ENCODE results near the gene PFN3.
"Not testable (repeated sequence)": the region's sequence is repeated elsewhere in the genome, so short reads cannot be mapped to it uniquely, and the experiment has no call there.

PFN3 gene

DNA sequence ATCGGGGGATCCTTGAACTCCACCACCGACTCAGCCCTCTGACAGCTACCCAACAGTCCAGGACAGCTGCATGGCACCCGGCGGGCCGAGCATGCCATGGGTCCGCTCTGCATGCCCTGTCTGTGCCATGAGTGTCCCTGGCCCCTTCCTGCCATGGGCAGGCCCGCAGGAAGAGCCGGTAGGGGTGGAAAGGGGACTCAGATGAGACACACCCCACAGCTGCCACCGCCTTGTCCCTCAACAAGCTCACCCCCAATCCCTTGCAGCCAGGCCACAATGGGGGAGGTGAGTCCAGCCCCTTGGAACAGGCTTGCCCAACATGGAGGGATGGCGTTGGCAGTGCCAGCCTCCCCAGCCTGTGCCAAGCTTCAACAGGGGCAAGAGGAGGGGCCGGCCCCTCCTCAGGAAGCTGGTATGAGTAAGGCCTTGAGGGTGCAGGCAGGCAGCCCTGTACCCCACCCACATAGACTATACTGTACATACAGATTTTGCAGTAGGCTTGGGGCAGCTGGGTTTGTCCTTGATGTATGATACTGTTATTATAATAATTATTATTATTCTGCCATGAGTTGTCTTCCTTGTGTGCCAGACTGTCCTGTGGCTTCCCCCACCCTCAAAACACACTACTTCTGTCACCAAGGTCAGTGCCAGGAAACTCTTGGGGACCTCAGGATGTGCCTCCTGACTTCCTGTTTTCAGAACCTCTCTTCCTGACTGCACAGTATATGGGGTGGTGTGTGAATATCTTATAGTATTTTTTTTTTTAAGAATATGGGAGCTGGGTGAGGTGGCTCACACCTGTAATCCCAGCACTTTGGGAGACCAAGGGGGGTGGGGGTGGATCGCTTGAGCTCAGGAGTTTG lies 28.2 kb downstream of the PFN3 start:
- peak in 1 of 5 donors; percentile 84 for DNase-seq

DNA sequence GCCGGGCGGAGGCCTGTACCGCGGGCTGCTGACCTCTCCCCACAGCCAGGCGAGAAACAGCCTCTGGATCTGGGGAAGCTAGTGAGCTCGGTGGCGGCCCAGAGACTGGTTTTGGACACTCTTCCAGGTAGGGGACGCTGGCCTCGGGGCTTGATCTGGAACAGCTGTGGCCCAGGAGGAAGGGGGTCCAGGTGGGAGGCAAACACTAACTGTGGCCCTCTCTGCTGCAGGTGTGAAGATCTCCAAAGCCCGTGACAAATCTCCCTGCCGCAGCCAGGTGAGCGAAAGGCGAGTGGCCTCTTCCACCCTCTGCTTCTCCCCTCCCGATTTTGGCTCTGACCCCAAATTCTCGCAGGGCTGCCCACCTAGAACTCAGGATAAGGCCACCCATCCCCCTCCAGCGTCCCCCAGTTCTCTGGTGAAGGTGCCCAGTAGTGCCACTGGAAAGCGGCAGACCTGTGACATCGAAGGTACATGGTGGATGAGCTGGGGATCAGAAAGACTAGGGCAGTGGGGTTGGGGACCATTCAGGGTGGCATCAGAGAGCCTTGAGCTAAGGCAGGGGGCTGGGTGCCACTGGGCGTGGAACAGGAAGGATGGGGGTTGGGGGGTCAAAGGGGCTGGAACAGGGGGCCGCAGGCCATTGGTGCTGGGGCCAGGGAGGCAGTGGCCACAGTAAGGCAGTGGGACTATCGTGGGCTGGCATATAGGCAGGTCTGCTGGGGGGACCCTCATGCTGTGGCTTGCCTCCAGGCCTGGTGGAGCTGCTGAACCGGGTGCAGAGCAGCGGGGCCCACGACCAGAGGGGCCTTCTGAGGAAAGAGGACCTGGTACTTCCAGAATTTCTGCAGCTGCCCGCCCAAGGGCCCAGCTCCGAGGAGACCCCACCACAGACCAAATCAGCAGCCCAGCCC lies 29.1 kb downstream of the PFN3 start:
- DNase-seq, result no peak

DNA sequence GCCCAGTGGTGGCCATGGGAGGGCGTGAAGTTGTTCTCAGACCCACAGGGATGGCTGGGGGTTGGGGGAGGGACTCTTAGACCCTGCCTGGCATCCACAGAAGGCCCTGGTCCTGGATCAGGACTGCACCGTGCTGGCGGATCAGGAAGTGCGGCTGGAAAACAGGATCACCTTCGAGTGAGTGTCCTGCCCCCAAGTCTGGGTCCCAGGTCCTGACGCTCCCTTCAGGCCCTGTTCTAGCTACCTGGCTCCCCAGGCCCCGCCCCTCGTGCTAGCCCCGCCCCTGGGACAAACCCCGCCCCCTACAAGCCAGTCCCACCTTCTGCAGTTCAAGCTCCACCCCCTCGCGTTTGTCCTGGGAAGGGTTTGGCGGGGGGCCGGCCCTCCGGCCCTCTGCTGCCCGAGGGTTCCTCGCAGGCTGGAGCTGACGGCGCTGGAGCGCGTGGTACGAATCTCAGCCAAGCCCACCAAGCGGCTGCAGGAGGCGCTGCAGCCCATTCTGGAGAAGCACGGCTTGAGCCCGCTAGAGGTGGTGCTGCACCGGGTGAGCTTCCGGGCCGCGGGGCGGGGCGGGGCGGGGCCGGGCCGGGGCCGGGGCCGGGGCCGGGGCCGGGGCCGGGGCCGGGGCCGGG lies 29.9 kb downstream of the PFN3 start:
- peak in 3 of 5 donors; percentile 58 to 71 (median 62) for DNase-seq

DNA sequence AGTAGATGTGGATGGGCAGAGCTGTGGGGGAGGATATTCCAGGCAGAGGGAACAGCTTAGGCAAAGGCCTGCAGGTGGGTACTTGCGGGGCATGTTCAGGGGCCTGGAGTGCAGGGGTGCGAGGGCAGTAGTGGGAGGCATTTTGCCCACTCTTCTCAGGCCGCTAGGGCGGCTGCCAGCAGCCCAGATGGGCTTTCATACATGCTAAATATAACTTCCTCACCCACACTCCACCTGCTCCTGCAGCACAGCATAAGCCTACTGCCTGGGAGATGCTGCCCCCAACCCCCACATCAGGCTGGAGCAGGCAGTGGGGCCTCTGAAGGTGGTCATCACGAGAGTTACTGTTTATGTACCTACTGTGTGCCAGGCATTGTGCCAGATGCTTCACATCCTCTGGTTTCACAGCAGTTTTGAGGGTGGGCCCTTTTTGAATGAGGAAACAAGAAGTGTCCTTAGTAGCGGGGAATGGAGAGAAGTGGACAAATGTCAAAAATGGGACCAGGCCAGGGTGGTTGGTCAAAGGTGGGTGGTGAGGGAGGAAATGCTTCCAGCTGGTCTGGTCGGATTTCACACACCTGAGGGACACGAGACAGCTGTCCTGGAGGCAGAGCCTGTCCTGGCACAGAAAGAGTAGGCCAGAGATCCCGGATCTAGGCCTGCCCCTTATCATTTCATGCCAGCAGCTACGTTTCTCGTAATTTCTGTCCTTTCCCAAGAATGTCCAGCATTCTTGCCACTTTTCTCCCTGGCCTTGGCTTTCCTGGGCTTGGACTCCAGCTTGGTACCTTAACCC lies 30.6 kb downstream of the PFN3 start:
- DNase-seq, result no peak

DNA sequence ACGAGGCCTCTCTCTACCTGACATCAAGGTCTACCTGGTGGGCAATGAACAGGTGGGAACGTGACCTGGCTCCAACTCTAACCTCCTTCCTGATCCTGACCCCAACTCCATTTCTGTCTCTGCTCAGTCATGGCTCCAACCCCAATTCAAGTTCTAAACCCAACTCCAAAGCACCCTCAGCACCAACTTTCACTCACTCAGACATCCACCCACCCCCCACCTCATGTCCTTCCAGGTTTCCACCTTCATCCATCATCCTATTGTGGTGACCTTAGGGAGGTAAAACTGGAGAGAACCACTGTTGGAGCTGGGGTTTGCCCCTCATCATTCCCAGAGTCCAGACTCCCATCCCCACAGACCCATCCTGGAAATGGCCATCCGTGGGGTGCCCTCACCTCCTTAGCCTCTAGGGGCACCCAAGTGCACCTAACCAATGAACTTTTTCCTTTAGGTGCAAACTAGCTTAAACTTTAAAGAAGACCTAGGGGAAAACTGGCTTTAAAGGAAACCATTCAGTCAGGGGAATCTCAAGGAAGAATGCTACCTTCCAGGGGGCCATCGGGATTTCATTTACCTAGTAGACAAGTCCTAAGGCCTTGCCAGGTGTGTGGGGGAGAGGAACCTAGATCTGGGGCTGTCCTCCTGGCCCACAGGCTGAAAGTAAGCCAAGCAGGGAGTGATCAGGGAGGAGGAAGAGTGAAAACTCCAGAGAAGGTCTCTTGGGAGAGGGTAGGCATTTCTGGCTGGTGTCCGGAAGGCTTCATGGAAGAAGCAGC lies 31.4 kb downstream of the PFN3 start:
- no peak for DNase-seq

DNA sequence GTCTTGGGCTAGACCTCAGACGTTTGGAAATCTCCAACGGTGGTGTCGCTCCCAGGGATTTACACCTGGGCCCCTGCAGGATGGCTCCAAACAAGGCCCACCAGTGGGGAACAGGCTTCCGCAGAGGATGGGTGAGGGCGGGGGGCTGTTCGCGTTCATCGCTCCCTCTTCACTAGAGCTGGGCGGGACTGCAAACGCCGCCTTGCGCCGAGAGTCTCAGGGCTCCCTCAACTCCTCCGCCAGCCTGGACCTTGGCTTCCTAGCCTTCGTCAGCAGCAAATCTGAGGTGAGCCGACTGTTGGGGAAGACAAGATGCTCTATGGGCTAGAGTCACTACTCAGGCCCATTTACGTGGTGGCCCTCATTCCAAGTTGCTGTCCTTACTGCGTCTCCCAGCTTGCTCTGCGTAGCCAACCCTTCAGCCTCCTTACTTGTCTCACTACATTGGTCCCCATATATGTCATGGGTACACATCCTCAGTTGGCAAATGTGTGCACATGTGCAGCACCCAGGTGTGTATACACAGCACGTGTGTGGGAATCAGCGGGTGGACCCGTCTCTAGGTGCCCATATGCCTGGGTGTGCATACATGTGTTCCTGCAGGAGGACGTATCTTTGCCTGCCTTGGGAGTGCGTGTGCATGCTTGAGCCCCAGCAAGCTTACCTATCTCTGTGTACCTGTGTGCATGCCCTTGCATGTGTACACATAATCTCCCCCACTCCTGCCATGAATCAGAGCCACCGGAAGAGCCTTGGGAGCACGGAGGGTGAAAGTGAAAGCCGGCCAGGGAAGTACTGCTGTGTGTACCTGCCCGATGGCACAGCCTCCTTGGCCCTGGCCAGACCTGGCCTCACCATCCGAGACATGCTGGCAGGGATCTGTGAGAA lies 32.2 kb downstream of the PFN3 start:
- no peak for DNase-seq

DNA sequence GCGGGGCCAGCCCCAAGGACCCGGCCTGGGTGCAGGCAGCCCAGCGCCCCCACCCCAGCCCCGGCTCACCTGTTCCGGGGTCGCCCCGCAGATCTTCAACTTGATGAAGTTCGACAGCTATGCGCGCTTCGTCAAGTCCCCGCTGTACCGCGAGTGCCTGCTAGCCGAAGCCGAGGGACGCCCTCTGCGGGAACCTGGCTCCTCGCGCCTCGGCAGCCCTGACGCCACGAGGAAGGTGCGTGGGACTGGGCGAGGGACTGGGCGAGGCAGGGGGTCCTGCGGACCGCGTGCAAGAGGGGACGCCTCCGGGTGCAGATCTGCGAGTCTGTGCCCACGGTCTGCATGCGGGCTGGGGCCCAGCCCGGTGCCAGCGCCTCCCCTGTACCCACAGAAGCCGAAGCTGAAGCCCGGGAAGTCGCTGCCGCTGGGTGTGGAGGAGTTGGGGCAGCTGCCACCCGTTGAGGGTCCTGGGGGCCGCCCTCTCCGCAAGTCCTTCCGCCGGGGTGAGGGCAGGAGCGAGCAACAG lies 33.1 kb downstream of the PFN3 start:
- no peak for DNase-seq

DNA sequence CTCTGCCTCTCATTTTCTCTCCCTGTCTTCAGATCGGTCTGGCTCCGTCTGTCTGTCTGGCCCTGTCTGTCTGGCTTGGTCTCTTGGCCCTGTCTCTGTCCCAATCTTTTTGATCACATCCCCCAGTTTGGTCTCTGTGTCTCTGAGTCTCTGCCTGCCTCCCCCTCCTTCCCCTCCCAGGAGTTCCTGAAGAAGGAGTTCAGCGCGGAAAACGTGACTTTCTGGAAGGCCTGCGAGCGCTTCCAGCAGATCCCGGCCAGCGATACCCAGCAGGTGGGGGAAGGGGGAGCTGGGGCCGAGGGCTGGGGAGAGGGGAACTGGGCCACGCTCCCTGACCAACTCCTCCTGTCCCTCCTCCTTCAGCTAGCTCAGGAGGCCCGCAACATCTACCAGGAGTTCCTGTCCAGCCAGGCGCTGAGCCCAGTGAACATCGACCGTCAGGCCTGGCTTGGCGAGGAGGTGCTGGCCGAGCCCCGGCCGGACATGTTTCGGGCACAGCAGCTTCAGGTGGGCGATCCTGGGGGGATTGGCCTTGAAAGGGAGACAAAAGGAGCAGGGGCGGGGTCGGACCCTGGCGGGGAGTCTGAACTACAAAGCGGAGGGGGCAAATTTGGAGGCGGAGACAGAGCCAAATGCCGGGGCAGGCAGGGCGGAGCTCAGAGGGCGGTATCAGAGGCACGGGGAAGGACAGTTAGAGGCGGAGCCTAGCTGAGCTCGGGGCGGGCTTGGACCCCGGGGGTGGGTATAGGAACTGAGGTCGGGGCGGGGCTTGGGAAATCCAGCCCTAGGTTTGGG lies 33.7 kb downstream of the PFN3 start:
- DNase-seq, result no peak

DNA sequence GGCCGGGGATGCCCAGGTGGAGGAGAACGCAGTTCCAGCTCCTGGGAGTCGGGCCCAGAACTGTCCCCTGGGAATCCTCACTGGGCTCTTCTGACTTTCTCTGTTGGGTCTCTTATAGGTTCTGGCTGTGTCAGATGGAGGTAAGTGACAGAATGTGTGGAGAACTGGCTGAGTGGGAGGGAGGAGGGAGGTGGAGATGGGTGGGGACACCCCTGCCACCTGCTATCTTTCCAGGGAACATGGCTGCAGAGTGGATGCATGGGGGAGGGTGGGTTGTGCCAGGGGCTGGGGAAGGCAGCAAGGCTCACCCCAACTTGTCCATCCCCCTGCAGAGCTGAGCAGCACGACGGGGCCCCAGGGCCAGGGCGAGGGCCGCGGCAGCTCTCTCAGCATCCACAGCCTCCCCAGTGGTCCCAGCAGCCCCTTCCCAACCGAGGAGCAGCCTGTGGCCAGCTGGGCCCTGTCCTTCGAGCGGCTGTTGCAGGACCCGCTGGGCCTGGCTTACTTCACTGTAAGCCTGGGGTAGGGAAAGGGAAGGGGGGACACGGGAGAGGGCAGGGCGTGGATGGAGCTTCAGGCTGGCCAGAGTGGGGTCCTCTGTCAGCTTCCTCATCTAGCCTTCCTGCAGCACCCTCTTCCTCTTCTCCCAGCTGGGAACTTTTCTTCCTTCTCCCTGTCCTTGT lies 34.5 kb downstream of the PFN3 start:
- DNase-seq, result no peak

DNA sequence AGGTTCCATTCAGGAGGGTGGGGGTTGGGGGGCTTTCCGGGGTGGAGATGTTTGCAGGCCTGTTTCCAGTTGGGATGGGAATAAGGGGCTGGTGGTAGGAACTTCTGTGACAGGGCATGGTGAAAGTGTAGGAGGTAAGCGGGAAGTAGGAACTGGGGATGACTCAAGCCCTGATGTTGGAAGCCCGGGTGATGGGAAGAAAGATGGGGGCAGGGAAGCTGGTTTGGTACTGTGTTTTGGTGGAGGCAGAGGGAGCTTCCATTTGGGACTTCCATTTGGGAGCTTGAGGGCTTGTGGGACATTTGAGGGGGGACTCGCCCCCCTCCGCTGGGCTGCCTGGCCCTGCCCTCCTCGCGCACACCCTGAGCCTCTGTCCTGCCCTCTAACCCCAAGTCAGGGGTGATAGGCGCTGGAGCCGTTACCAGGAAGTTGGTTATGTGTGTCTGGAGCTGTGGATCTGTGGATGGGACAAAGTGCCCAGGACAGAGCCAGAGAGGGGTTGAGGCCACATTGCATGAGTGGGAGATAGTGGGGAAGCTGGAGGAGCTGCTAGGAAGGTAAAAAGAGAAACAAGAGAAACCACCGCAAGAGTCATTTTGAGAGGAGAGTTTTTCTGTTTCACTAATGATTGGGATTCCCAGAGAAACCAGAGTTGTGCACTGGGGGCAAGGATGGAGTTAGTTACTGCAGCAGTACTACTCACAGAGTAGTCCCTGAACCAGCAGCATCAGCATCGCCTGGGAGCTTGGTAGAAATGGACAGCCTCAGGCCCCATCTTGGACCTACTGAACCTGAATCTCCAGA lies 36.1 kb downstream of the PFN3 start:
- DNase-seq, result peak in 1 of 5 donors; percentile 59

DNA sequence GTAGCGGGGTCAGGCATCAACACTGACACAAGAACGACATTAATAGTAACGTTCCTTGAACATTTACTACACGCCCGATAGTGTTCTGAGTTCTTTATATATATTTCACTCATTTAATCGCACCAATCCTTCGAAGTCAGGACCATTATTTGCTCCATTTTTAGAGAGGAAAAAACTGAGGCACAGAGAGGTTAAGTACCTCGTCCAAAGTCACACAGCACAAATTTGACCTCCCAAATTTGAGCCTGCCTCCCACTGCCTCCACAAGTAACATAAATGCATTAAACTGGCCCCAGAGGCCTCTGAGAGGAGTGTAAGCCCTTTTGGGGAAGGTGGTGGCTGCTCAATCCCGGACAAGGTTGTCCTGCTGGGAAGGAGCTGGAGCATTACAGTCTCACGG lies 36.9 kb downstream of the PFN3 start:
- DNase-seq, result no peak

DNA sequence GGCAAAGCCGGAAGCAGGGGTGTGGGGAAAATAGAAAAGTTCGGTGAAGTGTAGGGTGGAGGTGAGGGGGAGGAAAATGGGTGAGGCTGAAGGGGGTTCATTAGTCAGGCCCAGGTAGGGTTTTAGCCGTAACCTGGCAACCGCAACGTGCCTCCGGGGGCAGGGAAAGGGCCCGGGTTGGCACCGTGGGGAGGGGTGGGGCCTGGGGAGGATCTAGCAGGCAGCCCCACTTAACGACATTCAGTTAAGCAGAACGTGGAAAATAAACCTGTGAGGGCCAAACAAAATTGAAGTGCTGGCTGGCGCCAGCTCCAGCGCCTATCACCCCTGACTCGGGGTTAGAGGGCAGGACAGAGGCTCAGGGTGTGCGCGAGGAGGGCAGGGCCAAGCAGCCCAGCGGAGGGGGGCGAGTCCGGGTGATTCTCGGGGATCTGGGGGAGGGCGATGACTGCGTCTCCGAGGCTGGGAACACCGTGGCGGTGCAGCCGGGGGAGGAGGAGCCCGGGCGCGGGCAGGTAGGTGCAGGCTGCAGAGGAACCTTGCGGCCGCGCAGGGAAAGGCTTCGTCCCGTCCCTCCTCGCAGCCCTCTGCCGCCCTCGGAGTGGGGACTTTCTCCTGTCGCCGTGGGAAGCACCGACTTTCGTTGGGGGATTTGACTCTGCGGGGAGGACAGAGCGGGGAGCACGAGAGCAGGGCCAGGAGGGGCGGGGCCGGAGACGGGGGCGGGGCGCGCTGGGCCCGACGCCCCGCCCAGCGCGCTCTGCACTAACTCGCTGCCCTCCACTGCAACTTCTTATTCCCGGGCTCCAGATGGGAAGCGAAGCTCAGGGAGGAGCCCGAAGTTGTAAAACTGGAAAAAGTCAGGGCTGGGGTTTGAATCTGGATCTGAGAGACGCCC lies 37.6 kb downstream of the PFN3 start:
- DNase-seq, result peak; percentile 42 to 73 (median 67)

DNA sequence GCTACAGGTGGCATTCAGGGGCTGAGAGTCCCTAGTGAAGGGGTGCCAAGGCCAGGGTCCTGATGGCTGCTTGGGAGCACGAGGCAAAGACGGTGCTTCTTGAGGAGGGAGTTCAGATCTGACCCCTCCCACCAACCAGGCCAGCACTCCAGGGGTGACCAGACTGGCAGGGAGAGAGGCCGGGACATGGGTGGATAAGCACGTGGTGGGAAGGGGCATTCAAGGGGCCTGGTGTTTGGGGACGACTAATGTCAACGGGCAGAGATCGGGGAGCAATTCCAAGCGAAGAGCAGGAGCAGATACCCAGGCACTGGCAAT lies 38.2 kb downstream of the PFN3 start:
- DNase-seq, result no peak

DNA sequence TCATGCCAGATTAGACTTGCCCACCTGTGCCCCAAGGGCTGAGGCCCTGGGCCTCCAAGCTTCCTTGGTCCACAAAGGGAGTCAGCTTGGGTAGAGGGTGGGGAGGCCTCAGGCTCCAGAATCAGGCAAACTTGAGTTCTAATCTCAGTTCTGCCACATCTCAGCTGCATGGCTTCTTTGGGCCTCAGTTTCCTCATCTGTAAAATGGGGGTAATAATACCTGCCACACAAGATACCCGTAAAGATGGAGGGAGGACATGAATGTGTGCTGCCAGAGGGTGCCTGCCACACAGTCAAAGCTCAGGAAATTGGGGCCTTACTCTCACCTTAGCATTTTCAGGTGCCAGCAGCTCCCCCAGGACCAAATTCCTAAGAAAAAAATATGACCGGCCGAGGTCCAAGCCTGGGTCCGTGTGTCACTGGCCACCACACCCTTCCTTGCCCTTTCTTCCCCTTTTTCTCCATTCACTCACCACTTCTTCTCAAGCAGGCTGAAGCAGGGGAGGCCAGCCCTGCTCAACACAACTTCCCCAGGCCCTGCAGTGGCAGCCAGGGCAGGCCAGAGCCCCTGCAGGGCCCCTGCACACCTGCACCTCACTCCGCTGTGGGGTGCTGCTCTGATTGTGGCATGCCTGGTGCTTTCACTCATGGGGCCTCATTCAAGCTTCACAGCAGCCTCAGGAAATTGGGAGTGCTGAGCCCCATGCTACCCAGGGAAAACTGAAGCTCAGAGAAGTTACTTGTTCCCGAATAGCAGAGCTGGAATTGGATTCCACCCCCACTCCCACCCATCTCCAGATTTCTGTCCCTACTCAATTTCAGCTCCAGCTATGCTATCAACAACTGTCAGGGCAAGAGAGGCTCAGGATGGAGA lies 38.8 kb downstream of the PFN3 start:
- DNase-seq, result no peak

DNA sequence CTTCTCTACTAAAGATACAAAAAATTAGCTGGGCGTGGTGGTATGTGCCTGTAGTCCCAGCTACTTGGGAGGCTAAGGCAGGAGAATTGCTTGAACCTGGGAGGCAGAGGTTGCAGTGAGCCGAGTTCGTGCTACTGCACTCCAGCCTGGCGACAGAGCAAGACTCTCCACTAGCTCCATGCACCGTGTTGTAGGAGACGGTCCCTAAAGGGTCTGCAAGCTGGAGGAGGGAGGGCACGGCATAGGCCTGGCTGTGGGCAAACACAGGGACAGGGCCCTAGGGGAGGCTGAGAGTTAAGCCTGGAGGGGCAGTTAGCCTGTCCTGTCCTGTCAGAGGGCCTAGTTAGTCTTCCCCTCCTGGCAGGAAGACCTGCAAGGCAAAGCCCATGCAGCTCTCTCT lies 39.7 kb downstream of the PFN3 start:
- not testable (repeated sequence) for DNase-seq

DNA sequence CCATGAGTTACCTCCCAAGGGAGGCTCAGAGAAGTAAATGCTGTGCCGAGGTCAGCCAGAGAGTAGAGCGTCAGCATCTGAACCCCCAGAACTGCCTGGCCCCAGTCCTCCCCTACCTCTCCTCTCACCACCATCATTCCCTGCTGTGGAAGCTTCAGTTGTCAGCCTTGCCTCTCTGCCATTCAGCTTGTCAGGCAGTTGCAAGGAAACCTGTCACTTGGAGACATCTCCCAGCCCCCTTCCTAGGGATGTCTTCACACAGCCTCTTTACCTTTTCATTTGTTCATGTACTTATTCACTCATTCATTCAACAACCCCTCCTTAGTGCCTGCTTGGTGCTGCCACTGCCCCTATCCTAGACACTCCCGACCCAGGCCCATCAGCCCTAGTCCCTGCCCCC lies 40.6 kb downstream of the PFN3 start:
- DNase-seq, result no peak

Measured in T-helper 1 cell (primary cell).